Natural killer cell (primary cell): ENCODE data around the gene SDHA. TPM values are rescaled to one million over a fixed set of nuclear protein-coding genes. Genes with fewer than 3 reads are reported as not detected.

Source experiments
- ATAC-seq, 3 donors: fragments of 150-1000 bp in 2 of 3; fragments of 200-7000 bp in 1 of 3; cut with Tn5 transposase; 1 replicate in 1 of 3; 2 replicates in 2 of 3; pipeline ENCODE4 v1.10.0; 2021; ENCODE audit warnings: mild to moderate bottlenecking in 2 of 3, moderate library complexity in 2 of 3
- DNase-seq, 2 donors: peaks; one replicate each; pipeline versions ENCODE4 v3.0.0 to v3.0.0-alpha.2; 2013 to 2021; ENCODE audit warnings: mixed read lengths in 1 of 2
- H3K27ac ChIP-seq: one replicate; pipeline ENCODE4 v1.5.1; 2013; ENCODE audit warnings: mild to moderate bottlenecking, low read length
- H3K27me3 ChIP-seq: one replicate; pipeline ENCODE4 v1.6.1; 2013; ENCODE audit warnings: low read length; ENCODE audit not compliant: control insufficient read depth, insufficient read depth
- H3K36me3 ChIP-seq: one replicate; pipeline ENCODE4 v1.6.1; 2013; ENCODE audit warnings: low read length; ENCODE audit not compliant: control insufficient read depth, insufficient read depth
- H3K4me1 ChIP-seq: one replicate; pipeline ENCODE4 v1.6.1; 2013; ENCODE audit warnings: low read length; ENCODE audit not compliant: control insufficient read depth, insufficient read depth
- H3K4me3 ChIP-seq: one replicate; pipeline ENCODE4 v1.5.1; 2013; ENCODE audit warnings: low read length
- H3K9me3 ChIP-seq: one replicate; pipeline ENCODE4 v1.6.1; 2013; ENCODE audit warnings: low read length; ENCODE audit not compliant: control insufficient read depth, insufficient read depth
- H3K27ac Mint-ChIP-seq, 2 donors: one replicate each; pipeline ENCODE4 v1.8.0; 2022; ENCODE audit warnings: mild to moderate bottlenecking in 2 of 2, mixed read lengths in 2 of 2, moderate library complexity in 1 of 2
- H3K27me3 Mint-ChIP-seq, 2 donors: one replicate each; pipeline ENCODE4 v1.8.0; 2022; ENCODE audit warnings: low read depth in 2 of 2, mixed read lengths in 2 of 2
- H3K36me3 Mint-ChIP-seq: one replicate; pipeline ENCODE4 v1.8.0; 2022; ENCODE audit warnings: mixed read lengths
- H3K4me1 Mint-ChIP-seq, 2 donors: one replicate each; pipeline ENCODE4 v1.8.0; 2022; ENCODE audit warnings: mixed read lengths in 2 of 2
- H3K4me3 Mint-ChIP-seq: one replicate; pipeline ENCODE4 v1.8.0; 2022; ENCODE audit warnings: mild to moderate bottlenecking, moderate library complexity, mixed read lengths
- H3K9me3 Mint-ChIP-seq, 2 donors: one replicate each; pipeline ENCODE4 v1.8.0; 2022; ENCODE audit warnings: mixed read lengths in 2 of 2
- CTCF ChIP-seq: fragments of 200-600 bp; IDR thresholded peaks from one replicate; pipeline ENCODE4 v1.8.0; 2022; ENCODE audit warnings: antibody characterized with exemption
- WGBS: methylation state at CpG from one replicate; pipeline ENCODE4 v1.1.7; 2013; ENCODE audit warnings: missing lambda C conversion rate; ENCODE audit not compliant: insufficient coverage; 5-methylcytosine and 5-hydroxymethylcytosine counted together
- intact Hi-C: fragments of 100-400 bp; cut with micrococcal nuclease; formaldehyde crosslinking; loops from one replicate; pipeline ENCODE4 v1.14.2; 2022
- total RNA-seq, 4 donors: library from RNA; stranded (reverse); fragments of 120-200 nt in 1 of 4; gene quantifications; one replicate each; pipeline versions ENCODE4 v1.2.3 to v1.2.4, GENCODE V29; 2013 to 2022

SDHA gene
- total RNA-seq, 3 donors from 2014 or later (not counting 1 experiment from before 2014, with no cell fraction given) = 173 to 183 (median 173) TPM

DNA sequence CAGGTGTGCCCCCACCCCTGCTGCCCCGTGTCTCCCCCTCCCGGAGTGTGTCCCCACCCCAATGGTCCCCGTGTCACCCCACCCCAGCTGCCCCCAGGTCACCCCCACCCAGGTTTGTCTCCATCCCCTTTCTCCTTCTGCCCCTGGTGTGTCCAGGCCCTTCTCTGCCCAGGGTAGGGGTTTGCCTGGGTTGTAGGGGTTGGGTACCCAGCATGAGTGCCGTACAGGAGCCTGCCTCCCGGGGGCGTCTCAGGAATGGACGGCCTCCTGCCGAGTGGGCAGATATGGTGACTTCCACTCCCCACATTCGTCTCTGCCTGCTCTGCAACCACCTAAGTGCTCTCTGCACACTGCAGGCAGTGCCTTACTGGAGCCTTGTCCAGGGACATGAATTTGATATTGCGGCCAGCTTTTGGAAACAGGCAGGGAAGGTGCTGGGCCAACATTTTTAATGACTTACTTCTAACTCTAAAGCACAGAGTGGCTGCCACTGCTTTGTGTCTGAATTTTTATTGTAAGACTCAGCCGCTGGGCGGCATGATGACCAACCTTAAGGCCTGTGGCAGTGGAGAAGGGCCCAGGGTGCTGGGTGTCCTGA lies 20.1 kb upstream of the SDHA start:
- H3K9me3 Mint-ChIP-seq = no peaks in the 10 kb centered on the region
- ATAC-seq = no peak
- Histone ChIP-seq H3K9me3 (no peaks in the 10 kb centered on the region), H3K27me3 (no peaks in the 10 kb centered on the region), H3K4me3 (no peak overlapping the region), H3K36me3 (no peaks in the 10 kb centered on the region), H3K27ac (no peak overlapping the region), H3K4me1 (no peaks in the 10 kb centered on the region)
- H3K4me1 Mint-ChIP-seq = no peaks in the 10 kb centered on the region
- WGBS = 93% methylated on average over 9 of the region's 12 CpGs
- TF ChIP-seq CTCF = no peak
- H3K36me3 Mint-ChIP-seq = no peaks in the 10 kb centered on the region
- intact Hi-C loops = no loop called here
- no peak for DNase-seq
- H3K27ac Mint-ChIP-seq = no peak overlapping the region
- no peaks in the 10 kb centered on the region for H3K27me3 Mint-ChIP-seq
- H3K4me3 Mint-ChIP-seq = no peak overlapping the region

DNA sequence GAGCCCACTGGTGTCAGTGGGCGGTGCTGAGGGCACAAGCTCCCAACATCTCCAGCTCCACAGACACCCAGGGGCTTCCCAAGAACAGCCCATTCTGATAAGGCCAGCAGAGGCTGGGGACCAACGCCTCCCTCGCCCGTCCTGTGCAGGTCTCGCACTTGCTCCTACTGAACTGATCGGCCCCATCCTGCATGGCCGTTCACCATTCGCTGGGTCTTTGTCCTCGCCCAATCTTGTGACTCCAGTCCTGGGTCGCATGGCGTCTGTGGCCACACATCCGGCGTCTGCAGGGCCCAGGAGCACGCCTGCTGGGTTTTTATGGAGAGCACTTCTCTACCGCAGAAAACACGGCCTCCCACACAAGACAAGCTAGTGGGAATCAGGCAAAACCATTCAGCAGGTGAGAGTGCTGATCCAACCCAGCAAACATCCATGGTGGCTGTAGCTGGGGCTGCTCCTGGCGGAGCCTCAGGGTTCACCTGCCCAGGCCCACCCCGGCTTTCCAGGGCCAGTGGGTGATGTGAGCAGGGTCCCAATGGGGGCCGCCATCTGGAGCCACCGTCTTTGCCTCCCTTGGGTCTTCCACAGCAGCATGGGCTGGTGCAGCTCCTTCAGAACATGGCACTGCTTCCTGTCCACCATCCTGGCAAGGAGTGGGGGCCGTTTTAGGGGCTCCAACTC lies 19.5 kb upstream of the SDHA start:
- Mint-ChIP-seq H3K4me3 (no peak overlapping the region), H3K27ac (no peak overlapping the region), H3K36me3 (no peaks in the 10 kb centered on the region), H3K9me3 (no peaks in the 10 kb centered on the region), H3K4me1 (no peaks in the 10 kb centered on the region), H3K27me3 (no peaks in the 10 kb centered on the region)
- no peak for TF ChIP-seq CTCF
- no peak for ATAC-seq
- H3K4me3 ChIP-seq = no peak overlapping the region
- DNase-seq = no peak
- H3K27ac ChIP-seq = no peak overlapping the region
- no peaks in the 10 kb centered on the region for H3K4me1 ChIP-seq
- 97% methylated on average over 21 of the region's 21 CpGs for WGBS
- H3K36me3 ChIP-seq = peaks cover 2% of the 10 kb centered on the region
- no peaks in the 10 kb centered on the region for H3K27me3 ChIP-seq
- intact Hi-C loops = no loop called here
- H3K9me3 ChIP-seq = no peaks in the 10 kb centered on the region

DNA sequence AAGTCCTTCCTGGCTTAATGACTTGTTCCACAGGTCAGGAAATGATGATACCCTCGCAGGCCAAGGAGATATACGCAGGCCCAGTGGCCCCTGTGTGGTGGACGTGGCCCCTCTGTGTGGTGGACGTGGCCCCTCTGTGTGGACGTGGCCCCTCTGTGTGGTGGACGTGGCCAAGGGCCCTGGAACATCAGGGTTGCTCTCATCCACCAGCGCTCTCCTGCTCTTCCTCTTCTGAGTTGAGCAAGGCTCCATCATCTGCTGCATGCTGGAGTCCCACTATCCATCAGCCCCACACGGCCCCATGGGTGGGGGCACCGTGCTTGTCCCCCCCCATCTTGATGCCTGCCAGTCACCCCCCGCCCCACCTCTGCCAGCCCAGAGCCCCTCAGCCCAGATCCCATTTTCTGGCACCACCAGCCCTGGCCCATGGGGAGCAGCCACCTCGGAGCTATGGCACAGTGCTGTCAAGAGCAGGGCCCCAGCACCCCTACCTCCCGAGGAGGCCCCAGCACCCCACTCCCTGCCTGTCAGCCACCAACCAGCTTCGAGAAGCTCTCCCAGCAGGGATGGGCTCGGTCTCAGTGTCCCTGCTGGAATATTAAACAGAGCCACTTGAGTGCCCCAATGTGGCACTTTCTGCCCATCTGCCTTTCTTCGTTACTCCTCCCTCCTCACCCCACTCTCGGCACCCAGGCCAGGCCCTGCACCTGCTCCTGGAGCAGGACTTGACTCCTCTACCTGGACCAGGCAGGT lies 18.7 kb upstream of the SDHA start:
- TF ChIP-seq CTCF = no peak
- Mint-ChIP-seq H3K27me3 (no peaks in the 10 kb centered on the region), H3K9me3 (no peaks in the 10 kb centered on the region), H3K4me1 (no peaks in the 10 kb centered on the region), H3K36me3 (no peaks in the 10 kb centered on the region), H3K27ac (no peak overlapping the region), H3K4me3 (no peak overlapping the region)
- H3K4me1 ChIP-seq = no peaks in the 10 kb centered on the region
- H3K4me3 ChIP-seq = no peak overlapping the region
- peaks cover 9% of the 10 kb centered on the region for H3K36me3 ChIP-seq
- no peak for ATAC-seq
- no peaks in the 10 kb centered on the region for H3K27me3 ChIP-seq
- WGBS = 96% methylated on average over 16 of the region's 16 CpGs
- DNase-seq = no peak
- no peaks in the 10 kb centered on the region for H3K9me3 ChIP-seq
- intact Hi-C loops = no loop called here
- no peak overlapping the region for H3K27ac ChIP-seq
